Measurements from ENCODE around the gene KANSL1. TPM values are rescaled to one million over a fixed set of nuclear protein-coding genes. Genes with fewer than 3 reads are reported as not detected.

The KANSL1 gene
- total RNA-seq, 1 donor from 2014 or later: 152 TPM

- peak overlapping the region; percentile 50 for H3K27ac Mint-ChIP-seq
- no peak overlapping the region for H3K4me3 Mint-ChIP-seq
- H3K36me3 Mint-ChIP-seq (ENCODE audit: low read depth): peaks cover 54% of the 10 kb centered on the region
- ChIA-PET CTCF (interaction anchor here (1.2 kb wide), 1 partner anchor 38 kb away, joined by 3 read pairs; no protein-coding TSS in a partner anchor), POLR2A (interaction anchor here (0.6 kb wide), 1 partner anchor 55 kb away, joined by 4 read pairs; no protein-coding TSS in a partner anchor)
- no peaks in the 10 kb centered on the region for H3K27me3 Mint-ChIP-seq
- DNase-seq (no peak), ATAC-seq (ENCODE audit: low read depth) (no peak)
- intact Hi-C loops (cut with micrococcal nuclease): no loop called here
- no peak for TF ChIP-seq CTCF (IDR thresholded peaks at IDR 0.05)
- H3K9me3 Mint-ChIP-seq: no peaks in the 10 kb centered on the region
- H3K4me1 Mint-ChIP-seq: peaks cover 20% of the 10 kb centered on the region
Measured at GRCh38 chr17:46082257-46082656, 111.0 kb downstream of the KANSL1 start.

- peaks cover 14% of the 10 kb centered on the region for H3K4me1 Mint-ChIP-seq
- no peak overlapping the region for H3K4me3 Mint-ChIP-seq
- intact Hi-C loops (cut with micrococcal nuclease): no loop called here
- no peaks in the 10 kb centered on the region for H3K9me3 Mint-ChIP-seq
- DNase-seq (no peak), ATAC-seq (ENCODE audit: low read depth) (no peak)
- H3K27ac Mint-ChIP-seq: no peak overlapping the region
- no peaks in the 10 kb centered on the region for H3K27me3 Mint-ChIP-seq
- no peak for TF ChIP-seq CTCF (IDR thresholded peaks at IDR 0.05)
- peaks cover 53% of the 10 kb centered on the region for H3K36me3 Mint-ChIP-seq (ENCODE audit: low read depth)
- POLR2A ChIA-PET: no interaction called here
- CTCF ChIA-PET: no interaction called here
Measured at GRCh38 chr17:46081018-46081320, 112.3 kb downstream of the KANSL1 start.

GRCh38 chr17:46080118-46081017 is 112.9 kb downstream of the KANSL1 start:
- POLR2A ChIA-PET: no interaction called here
- intact Hi-C loops (cut with micrococcal nuclease): no loop called here
- no peak for DNase-seq
- Mint-ChIP-seq H3K4me3 (no peak overlapping the region), H3K27ac (no peak overlapping the region), H3K4me1 (peaks cover 14% of the 10 kb centered on the region), H3K9me3 (no peaks in the 10 kb centered on the region), H3K36me3 (ENCODE audit: low read depth) (peaks cover 56% of the 10 kb centered on the region), H3K27me3 (no peaks in the 10 kb centered on the region)
- no peak for ATAC-seq (ENCODE audit: low read depth)
- CTCF ChIA-PET: no interaction called here
- TF ChIP-seq CTCF (IDR thresholded peaks at IDR 0.05): no peak

GRCh38 chr17:46078675-46079074 is 114.6 kb downstream of the KANSL1 start:
- DNase-seq (no peak), ATAC-seq (ENCODE audit: low read depth) (no peak)
- H3K27ac Mint-ChIP-seq: no peak overlapping the region
- ChIA-PET CTCF (interaction anchor here (1.2 kb wide), 1 partner anchor 76 kb away, joined by 3 read pairs; no protein-coding TSS in a partner anchor), POLR2A (no interaction called here)
- H3K9me3 Mint-ChIP-seq: no peaks in the 10 kb centered on the region
- H3K27me3 Mint-ChIP-seq: no peaks in the 10 kb centered on the region
- intact Hi-C loops (cut with micrococcal nuclease): no loop called here
- H3K4me1 Mint-ChIP-seq: peaks cover 9% of the 10 kb centered on the region
- TF ChIP-seq CTCF (IDR thresholded peaks at IDR 0.05): no peak
- H3K4me3 Mint-ChIP-seq: no peak overlapping the region
- peaks cover 54% of the 10 kb centered on the region for H3K36me3 Mint-ChIP-seq (ENCODE audit: low read depth)

GRCh38 chr17:46074540-46074939 is 118.7 kb downstream of the KANSL1 start:
- ATAC-seq (ENCODE audit: low read depth): no peak
- Mint-ChIP-seq H3K36me3 (ENCODE audit: low read depth) (peaks cover 40% of the 10 kb centered on the region), H3K27ac (no peak overlapping the region), H3K9me3 (no peaks in the 10 kb centered on the region), H3K27me3 (no peaks in the 10 kb centered on the region), H3K4me1 (peaks cover 3% of the 10 kb centered on the region), H3K4me3 (no peak overlapping the region)
- POLR2A ChIA-PET: no interaction called here
- no peak for DNase-seq
- no peak for TF ChIP-seq CTCF (IDR thresholded peaks at IDR 0.05)
- CTCF ChIA-PET: no interaction called here
- intact Hi-C loops (cut with micrococcal nuclease): no loop called here

Data from activated B cell treated with CpG ODN at 0.5 μM for 24 hours (primary cell).